Astrocyte of the hippocampus (primary cell): Measurements from ENCODE around the gene MYO18A.

Source experiments
- DNase-seq: peaks from one replicate; pipeline ENCODE4 v3.0.0; 2011; ENCODE audit warnings: low read depth, low spot score

Gene MYO18A

GRCh38 chr17:29124925-29125273, 55.3 kb downstream of the MYO18A start:
- peak; percentile 14 for DNase-seq

DNA sequence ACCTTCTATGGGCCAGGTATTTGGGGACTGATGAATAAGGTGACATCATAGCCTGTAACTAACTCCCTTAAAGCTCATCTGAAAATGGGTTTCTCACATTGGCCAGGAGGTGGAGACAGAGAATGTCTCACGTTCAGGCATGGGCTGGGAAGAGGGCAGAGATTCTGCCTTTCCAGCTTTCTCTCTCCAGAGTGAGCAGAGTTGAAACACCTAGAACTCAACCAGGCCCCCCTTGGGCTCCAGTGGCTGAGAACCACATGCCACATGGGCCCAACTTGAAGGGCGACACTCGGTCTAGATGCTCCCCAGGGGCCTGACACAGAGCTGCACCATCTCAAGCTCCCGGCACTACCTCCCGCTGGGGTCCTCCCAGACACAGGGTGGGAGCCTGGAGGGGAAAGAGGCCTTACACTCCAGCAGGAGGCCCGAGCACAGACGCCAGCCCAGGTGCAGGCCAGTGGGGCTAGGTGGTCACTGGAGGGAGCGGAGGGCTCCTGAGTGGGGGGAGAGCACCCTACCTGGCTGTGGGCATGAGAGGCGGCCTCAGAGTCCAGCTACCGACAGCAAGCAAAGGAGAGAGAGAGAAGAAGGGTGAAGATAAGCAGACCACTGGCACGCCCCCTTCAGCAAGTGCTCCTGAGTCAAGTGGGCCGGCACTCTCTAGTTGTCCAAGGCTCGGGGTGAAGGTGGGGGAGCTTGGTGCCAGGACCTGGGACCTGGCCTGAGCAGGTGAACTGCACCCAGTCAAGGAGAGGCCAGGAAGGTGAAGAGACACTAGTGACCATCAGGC, 55.9 kb downstream of the MYO18A start:
- peak; percentile 89 for DNase-seq

GRCh38 chr17:29123111-29123510, 57.1 kb downstream of the MYO18A start:
- no peak for DNase-seq

- no peak for DNase-seq
Measured at GRCh38 chr17:29121442-29121841, 58.8 kb downstream of the MYO18A start.

DNA sequence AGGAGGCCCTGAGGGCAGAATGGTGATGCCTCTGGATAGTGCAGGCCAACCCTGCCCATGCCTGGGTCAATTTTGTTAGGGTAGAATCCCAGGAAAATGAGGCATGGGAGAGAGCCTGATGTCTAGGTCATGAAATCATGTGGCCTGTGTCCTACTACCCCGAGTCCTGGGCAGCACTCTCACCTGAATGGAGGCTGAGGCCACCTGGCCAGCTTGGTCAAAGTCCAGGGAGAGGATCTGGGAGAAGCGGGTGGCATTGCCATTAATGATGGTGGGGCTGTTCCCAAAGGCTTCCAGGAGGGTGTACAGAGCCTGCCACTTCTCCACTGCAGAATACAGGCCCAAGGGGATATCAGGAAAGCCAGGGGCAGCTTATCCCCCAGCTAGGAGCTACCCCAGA, 59.8 kb downstream of the MYO18A start:
- DNase-seq, result no peak

DNA sequence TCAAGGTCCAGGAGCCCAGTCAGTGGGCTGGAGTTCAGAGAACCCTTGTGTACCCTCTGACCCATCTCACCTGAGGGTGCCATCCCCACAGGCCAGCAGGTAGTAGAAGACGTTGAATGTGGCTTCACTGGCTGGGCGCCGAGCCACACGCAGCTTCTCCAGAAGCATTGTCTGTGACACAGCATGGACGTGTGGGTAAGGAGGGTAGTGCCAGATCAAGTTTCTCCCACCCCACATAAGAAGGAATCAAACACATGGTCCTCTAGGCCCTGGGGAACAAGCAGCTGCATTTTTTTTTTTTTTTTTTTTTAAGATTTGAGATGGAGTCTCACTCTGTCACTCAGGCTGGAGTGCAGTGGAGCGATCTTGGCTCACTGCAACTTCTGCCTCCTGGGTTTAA, 60.9 kb downstream of the MYO18A start:
- DNase-seq, result no peak

- peak; percentile 86 for DNase-seq
Measured at GRCh38 chr17:29116804-29117753, 63.1 kb downstream of the MYO18A start.

DNA sequence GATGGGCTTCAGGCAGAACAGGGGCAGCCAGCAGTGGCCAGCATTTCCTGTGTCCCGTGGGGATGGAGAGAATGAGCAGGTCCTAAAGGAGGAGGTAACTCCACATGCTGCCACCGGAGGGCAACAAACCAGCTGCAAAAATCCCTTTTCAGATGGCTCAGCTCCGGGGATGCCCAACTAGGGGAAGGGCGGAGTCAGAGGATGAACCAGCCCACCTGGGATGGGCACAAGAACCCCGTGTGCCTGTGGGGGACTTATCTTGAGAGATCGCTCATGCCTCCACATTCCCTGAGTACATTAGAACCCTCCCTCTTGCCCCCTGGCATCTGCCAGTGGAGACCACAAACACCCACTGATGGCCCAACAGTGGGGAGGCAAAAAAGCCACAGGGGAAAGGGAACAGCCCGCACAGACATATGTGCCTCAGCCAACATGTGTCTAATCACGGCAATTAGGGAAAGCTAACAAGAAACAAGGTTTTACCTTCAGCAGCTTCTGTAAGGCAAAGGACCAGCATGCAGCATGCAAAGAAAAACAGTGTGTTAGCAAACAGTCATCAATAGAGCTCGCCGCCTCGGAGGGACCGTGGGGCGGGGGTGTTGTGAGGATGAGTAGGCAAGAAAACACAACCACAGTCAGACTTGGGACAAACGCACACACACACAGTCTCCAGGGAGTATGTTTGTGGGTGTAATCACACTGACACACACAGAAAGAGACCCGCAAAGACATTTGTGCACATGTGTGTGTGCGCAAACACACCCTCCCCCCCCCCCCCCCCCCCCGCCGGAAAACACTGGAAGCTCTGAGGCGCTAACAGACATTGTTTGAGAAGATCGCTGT, 64.0 kb downstream of the MYO18A start:
- DNase-seq, result peak; percentile 77

DNA sequence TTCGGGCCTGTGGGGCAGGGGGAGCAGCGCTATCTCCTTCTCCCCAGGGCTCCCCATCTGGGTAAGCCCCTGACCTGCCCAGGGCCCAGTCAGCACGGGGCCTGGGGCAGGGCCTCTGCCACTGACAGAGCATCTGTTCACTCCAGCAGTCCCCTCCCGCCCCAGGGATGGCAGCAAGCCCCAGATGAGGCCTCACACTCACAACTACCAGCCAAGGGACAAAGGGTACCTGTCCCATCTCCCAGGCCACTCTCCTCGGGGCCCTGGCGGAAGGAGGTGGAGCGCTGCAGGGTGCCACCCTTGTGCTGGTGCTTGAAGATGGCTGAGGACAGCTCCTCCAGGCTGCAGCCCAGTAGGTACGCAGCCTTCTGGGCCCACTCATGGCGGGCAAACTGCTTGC, 64.8 kb downstream of the MYO18A start:
- no peak for DNase-seq

DNA sequence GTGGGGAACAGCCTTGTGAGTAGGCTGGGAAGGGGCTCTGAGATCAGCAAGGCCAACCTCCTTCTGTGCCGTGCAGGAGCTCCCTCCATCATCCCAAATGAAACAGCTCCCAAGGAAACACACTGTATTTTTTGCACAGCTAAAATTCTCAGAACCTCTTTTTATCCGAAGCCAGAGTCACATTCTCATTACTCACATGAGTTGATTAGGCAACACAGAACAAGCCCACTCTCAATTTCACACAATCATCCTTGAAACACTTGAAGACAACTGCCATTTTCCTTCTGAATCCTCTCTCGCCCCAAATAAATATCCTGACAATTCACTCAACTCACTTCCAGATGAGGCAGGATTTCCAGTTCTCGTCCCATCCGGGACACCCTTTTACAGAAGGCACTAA, 66.1 kb downstream of the MYO18A start:
- no peak for DNase-seq

GRCh38 chr17:29113334-29113733, 66.9 kb downstream of the MYO18A start:
- no peak for DNase-seq

- DNase-seq, result peak; percentile 81
Measured at GRCh38 chr17:29112771-29113295, 67.4 kb downstream of the MYO18A start.

GRCh38 chr17:29111816-29112499, 68.2 kb downstream of the MYO18A start:
- DNase-seq, result peak; percentile 85

DNA sequence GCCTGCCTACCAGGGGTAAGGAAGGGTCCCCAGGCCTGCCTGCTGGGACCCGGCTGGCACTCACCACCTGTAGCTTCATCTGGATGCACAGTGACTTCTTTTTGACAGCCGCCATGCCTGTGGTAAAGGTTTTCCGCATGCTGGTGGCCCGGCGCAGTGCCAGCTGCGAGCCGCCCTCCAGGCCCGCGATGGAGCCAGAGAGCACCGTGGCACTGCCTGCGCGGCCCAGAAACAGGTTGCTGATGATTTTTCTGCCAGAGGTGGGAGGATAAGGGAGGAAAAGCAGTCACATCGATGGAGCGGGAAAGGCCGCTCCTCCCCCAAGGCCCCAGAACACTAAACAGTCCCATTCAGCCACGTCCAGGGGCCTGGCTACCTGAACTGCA, 69.8 kb downstream of the MYO18A start:
- no peak for DNase-seq

GRCh38 chr17:29109477-29110371, 70.5 kb downstream of the MYO18A start:
- no peak for DNase-seq

DNA sequence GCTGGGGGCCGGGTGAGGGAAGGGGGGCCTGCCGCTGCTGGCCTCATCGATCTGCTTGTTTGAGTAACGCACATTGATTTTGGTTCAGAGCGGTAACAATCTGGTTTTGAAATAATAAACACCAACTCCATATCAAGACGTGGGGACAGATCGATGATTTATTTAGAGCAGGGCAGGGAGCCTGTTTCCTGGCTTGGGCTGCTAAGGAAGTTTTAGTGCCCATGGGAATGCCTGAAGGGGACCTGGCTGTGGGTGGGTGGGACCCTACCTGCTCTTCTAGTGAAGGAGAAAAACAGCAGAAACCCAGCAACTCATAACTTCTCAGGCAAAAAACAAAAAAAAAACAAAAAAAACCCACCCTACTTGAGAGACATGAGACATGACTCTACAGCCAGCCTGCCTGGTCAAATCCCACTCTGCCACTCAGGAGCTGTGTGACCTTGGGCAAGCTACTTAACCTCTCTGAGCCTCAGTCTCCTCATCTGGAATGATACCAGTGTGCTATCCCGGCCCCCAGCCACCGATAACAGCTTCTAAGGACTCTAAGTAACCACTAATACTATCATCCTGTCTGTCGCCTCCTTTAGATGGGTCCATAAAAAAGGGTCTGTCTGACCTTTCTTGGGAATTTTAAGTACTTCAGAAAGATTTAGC, 71.2 kb downstream of the MYO18A start:
- DNase-seq, result no peak

DNA sequence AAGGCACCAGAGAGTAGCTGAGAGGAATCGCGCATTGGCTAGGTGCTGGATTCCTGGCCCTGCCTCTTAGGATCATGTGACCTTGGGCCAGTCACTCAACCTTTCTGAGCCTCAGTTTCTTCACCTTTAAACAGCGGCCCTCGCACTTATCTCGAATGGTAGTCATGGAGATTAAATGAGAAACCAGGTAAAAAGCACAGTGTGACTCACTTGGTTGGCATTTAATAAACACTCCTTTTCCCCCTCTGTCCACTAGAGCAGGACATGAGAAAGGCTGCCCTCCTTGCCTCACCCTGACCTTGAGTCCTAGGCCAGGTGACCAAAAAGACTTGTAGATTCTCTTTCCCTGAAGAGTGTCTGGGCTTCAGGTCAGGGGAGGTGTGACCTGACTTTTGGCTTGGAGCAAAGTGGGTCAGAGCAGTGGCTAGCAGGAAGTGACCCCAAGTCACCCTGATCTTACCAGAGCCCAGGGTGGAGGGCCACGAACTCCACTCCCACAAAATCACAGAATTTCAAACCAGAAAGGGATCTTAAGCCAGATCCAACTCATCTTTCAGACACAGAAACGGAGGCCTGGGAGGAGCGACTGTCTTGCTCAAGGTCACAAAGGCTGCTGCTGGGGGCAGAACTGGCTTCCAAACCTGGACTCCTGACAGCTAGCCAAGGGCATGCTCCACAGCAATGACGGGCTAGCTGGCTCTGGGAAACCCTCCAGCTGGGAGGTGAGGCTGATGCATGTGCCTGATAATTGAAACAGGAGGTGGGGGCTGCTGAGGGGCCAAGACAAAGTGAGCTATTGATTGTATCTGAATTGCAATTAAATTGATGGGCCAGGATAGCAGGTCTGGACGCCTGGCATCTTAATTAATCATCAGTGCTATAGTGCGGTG, 72.0 kb downstream of the MYO18A start:
- peak; percentile 44 for DNase-seq

GRCh38 chr17:29107084-29107483, 73.1 kb downstream of the MYO18A start:
- DNase-seq, result no peak
